Epidermal melanocyte (primary cell): ENCODE results near the gene ARHGAP22.

Source experiments
- DNase-seq: peaks from one replicate; pipeline ENCODE4 v3.0.0; 2011; ENCODE audit warnings: low spot score; ENCODE audit not compliant: insufficient read length

ARHGAP22 gene

GRCh38 chr10:48480397-48481374 lies 124.2 kb downstream of the ARHGAP22 start:
- no peak for DNase-seq

- DNase-seq: no peak
Measured at GRCh38 chr10:48478980-48479811, 125.7 kb downstream of the ARHGAP22 start.

GRCh38 chr10:48478469-48478868 lies 126.4 kb downstream of the ARHGAP22 start:
- no peak for DNase-seq

GRCh38 chr10:48477616-48478015 lies 127.3 kb downstream of the ARHGAP22 start:
- DNase-seq: no peak

GRCh38 chr10:48477141-48477540 lies 127.7 kb downstream of the ARHGAP22 start:
- DNase-seq: no peak

DNA sequence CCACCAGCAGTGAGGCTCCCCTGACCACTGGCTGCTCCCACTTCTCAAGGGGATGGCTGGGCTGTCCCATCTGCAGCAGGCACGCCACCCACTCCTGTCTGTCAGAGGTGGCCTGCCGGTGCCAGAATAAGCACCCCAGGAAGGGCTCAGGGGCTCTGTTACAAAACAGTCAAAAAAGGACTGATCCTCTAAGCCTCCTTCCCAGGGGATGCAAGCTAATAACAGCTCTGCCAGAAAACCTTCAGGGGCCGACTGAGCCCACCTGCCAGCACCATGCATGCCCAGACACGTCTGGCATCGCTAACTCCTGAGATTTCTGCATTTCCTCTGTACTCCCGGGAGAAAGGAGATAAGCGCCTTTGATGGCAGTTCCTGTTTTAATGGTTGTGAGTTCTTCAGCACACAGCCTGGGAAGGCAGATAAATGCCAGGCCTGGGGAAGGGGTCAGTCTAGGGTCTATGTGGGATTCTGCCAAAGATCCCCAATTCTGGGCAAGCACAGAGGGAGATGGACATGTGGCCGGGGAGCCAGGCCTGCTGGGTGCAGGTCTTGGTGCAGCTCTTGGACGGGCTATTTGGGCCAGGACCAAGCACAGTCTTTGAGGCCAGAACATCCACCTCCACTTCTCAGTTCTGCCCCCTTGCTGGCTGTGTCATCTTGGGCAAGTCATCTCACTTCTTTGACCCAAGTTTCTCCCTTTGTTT lies 128.4 kb downstream of the ARHGAP22 start:
- no peak for DNase-seq

DNA sequence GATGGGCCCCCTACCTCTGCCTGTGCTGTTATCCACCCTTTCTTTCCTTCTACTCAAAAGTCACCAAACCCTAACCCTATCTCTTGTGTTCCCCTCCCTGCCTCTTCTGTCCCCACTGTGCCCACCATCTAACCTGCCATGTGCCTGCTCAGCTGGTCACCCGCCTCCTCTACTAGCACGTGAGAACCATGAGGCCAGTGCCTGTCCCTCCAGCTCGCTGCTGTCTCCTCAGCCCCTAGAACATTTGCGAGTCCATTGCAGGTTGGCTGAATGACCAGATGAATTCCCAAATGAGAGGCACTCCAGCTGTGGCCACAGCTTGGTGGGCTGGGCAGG lies 129.0 kb downstream of the ARHGAP22 start:
- DNase-seq: no peak

DNA sequence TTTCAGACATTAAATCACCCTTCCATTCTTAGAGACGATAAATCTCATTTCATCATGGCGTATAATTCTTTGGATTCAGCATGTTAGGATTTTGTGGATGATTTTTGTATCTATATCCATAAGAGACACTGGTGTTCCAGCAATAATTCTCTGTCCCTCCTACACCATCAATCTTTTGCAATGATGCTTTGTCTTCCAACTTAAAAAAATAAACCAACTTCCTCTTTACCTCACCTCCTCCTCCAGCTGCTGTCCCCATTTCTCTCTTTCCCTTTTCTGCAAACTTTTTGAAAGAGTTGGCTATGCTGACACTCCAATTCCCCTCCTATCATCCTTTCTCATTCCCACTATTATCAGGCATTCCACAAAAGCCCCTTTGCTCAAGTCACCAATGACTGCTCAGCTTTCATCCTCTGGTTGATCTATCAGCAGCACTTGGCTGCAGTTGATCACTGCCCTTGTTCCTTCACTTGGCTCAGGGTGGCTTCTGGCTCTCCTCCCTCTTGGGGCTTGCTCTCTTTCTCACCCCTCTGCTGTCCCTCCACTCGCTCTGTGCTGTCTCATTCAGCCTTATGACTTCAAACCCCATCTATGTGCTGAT lies 130.0 kb downstream of the ARHGAP22 start:
- DNase-seq: no peak

DNA sequence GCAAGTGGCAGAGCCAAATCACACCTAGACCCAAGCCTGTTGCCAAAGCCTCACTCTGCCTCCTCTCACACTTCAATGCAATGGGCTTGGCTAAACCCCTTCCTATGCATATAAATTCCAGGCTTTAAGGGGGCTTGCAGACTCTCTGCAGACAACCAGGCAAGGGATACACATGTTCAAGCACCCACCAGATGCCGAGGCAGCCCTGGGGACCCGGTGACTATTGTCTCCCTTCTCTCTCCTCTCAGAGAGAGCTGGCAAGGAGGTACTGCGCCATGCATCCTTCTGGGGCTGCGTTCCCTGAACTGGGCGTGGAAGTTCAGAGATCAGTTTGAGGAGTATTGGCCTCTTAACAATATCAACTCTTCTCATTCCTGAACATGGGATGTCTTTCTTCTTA lies 131.2 kb downstream of the ARHGAP22 start:
- DNase-seq: no peak

GRCh38 chr10:48472501-48473069 lies 132.3 kb downstream of the ARHGAP22 start:
- no peak for DNase-seq

DNA sequence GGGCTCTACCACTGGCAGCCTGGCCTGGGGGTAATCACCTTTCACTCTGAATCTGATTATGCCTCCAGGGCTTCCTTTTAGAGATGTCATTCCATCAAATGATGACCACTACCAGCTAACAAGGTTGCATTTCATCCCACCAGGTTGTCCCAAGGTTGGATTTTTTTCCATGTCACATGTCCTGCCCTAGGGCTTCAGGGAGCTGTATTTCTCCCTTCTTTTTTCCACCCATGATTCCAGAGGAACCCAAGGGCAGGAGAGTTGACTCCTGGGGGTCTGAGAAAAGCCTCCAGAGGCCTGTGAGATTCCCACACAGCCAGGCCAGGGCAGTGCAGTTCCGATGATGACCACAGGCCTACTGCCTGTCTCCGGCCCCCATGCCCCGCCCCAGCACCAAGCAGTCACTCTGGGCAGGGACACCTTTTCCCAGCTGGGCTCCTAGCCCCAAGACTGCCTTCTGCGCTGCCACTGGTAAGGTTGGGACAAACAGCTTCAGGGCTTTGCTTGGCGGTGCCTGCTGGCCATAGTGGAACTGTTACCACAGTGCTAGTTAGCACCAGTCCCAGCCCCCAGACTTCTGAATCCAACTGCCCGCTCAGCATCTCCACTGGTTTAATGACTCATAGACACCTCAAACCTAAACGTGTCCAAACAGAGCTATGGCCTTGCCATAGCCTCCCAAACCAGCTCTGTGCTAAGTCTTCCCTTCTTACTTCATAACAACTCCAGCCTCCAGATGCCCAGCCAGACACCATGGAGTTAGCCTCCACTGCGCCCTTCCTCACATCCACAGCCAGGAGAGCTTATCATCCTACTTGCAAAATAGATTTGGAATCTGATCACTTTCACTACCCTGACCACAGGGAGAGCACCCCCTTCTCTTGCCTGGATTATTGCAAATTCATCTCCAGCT lies 133.7 kb downstream of the ARHGAP22 start:
- no peak for DNase-seq

- DNase-seq: no peak
Measured at GRCh38 chr10:48470115-48470892, 134.6 kb downstream of the ARHGAP22 start.

DNA sequence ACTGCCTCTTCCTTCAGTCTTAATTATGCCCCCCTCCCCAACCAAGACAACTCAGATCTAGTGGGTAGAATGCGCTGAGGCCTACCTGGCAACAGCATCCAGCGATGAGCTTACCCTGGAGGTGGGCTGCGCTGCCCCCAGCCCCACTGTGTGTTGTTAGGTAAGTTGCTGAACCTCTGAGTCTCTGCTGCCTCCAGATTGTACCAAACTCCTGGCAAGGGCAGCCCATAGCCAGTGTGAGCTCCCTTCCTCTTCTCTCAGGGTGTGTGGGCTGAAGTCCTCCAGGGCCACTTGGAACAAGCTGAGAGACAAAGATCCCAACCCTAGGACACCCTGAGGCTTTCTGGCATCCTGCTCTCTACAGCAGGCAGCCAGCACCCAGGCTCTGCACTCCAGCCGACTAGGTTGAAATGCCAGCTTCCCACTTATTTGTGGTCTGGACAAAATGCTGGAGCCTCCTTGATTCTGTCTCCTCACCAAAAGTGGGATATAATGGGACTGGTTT lies 135.3 kb downstream of the ARHGAP22 start:
- DNase-seq: no peak

- DNase-seq: no peak
Measured at GRCh38 chr10:48468866-48469511, 135.9 kb downstream of the ARHGAP22 start.

- DNase-seq: no peak
Measured at GRCh38 chr10:48468130-48468790, 136.6 kb downstream of the ARHGAP22 start.

GRCh38 chr10:48467669-48468068 lies 137.2 kb downstream of the ARHGAP22 start:
- DNase-seq: no peak

DNA sequence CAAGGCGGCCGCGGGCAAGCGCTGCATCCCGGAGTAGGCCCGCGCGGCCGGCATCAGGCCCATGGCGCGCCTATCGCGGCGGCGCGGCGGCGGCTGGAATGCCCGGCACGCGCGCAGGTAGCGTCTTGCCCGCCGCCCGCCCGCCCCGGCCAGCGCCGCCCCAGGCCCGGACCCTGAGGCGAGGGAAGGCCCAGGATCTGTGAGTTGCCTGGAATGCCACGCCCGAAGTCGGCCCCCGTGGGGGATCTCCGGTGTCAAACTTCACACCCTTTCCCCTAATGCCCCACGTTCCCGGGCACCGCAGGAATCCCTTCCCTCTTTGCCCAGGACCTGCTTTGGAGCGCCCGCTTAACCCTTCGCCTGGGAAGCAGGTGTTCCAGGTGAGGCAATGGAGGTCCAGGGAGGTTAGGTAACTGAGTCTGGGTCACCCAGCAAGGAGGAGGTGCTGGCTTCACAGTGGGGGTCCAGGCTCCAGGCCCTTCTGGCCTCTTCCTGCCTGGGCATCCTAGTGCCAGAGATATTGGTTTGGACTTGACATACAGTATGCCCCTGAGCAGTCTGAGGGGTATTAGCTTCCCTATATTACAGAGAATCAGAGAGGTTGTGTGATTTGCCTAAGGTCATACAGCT lies 138.1 kb downstream of the ARHGAP22 start:
- no peak for DNase-seq
